CD4-positive, alpha-beta T cell (primary cell): ENCODE data around the gene TECPR2. TPM values are rescaled to one million over a fixed set of nuclear protein-coding genes. Genes with fewer than 3 reads are reported as not detected.
A peak's percentile ranks its signal among the peaks of the same experiment; 100 is the strongest.

Source experiments
- ATAC-seq: fragments of 200-7000 bp; cut with Tn5 transposase; one replicate; pipeline ENCODE4 v1.10.0; 2022; ENCODE audit warnings: mild to moderate bottlenecking; ENCODE audit not compliant: poor library complexity
- CTCF ChIA-PET: fragments of 350-600 bp; sonication (Branson Sonifier 250); formaldehyde crosslinking; loops from one replicate; lab custom pipeline; 2021; ENCODE audit warnings: antibody characterized with exemption, inconsistent platforms; lab: Charles Lee
- POLR2A ChIA-PET: fragments of 350-600 bp; sonication (Branson Sonifier 250); formaldehyde crosslinking; loops from one replicate; lab custom pipeline; 2021; ENCODE audit warnings: antibody characterized with exemption, inconsistent platforms; lab: Charles Lee
- DNase-seq, 14 experiments: peaks; one replicate each; pipeline ENCODE4 v3.0.0-alpha.2; 2013 to 2020; ENCODE audit warnings: mixed read lengths in 2 of 14
- H3K27ac ChIP-seq, 2 donors: one replicate each; pipeline versions ENCODE4 v1.5.1 to v1.7.0; 2013; ENCODE audit warnings: low read length in 2 of 2, low read depth in 1 of 2, mild to moderate bottlenecking in 1 of 2
- H3K27me3 ChIP-seq, 2 experiments: 1 replicate in 1 of 2; 2 replicates in 1 of 2; pipeline versions ENCODE4 v1.6.1 to v1.7.0; 2013; ENCODE audit warnings: low read length in 2 of 2, control low read depth in 1 of 2, mild to moderate bottlenecking in 1 of 2, moderate library complexity in 1 of 2; ENCODE audit not compliant: insufficient read depth in 2 of 2, control insufficient read depth in 1 of 2
- H3K36me3 ChIP-seq: one replicate; pipeline ENCODE4 v1.6.1; 2013; ENCODE audit warnings: low read length, control low read depth; ENCODE audit not compliant: insufficient read depth
- H3K4me1 ChIP-seq: one replicate; pipeline ENCODE4 v1.6.1; 2013; ENCODE audit warnings: low read length, control low read depth; ENCODE audit not compliant: insufficient read depth
- H3K4me3 ChIP-seq: one replicate; pipeline ENCODE4 v1.5.1; 2013; ENCODE audit warnings: mild to moderate bottlenecking, low read length, moderate library complexity
- H3K9me3 ChIP-seq, 2 experiments: 1 replicate in 1 of 2; 2 replicates in 1 of 2; pipeline versions ENCODE4 v1.6.1 to v1.7.0; 2013; ENCODE audit warnings: low read length in 2 of 2, mild to moderate bottlenecking in 2 of 2, control low read depth in 1 of 2, moderate library complexity in 1 of 2; ENCODE audit not compliant: control insufficient read depth in 1 of 2, insufficient read depth in 1 of 2
- H3K27ac Mint-ChIP-seq: one replicate; pipeline ENCODE4 v1.8.0; 2020; ENCODE audit warnings: mixed read lengths
- H3K27me3 Mint-ChIP-seq: one replicate; pipeline ENCODE4 v1.8.0; 2021; ENCODE audit warnings: mixed read lengths
- H3K36me3 Mint-ChIP-seq: one replicate; pipeline ENCODE4 v1.8.0; 2021; ENCODE audit warnings: low read depth, mixed read lengths
- H3K4me1 Mint-ChIP-seq: one replicate; pipeline ENCODE4 v1.8.0; 2021; ENCODE audit warnings: low read depth, mixed read lengths
- H3K4me3 Mint-ChIP-seq: one replicate; pipeline ENCODE4 v1.8.0; 2020; ENCODE audit warnings: mild to moderate bottlenecking, mixed read lengths
- H3K9me3 Mint-ChIP-seq: one replicate; pipeline ENCODE4 v1.8.0; 2020; ENCODE audit warnings: mixed read lengths
- CTCF ChIP-seq: fragments of 200-600 bp; IDR thresholded peaks from one replicate; pipeline ENCODE4 v1.8.0; 2022; ENCODE audit warnings: antibody characterized with exemption, mild to moderate bottlenecking
- intact Hi-C, 2 experiments: fragments of 100-400 bp; cut with DNase I in 1 of 2; cut with micrococcal nuclease in 1 of 2; formaldehyde crosslinking; loops; one replicate each; pipeline versions ENCODE4 v1.15.1 to v1.9.0; 2023 to 2025; cut with DNase I, micrococcal nuclease
- total RNA-seq, 174 experiments: library from RNA in 2 of 174; stranded (reverse) in 2 of 174; gene quantifications; one replicate each; pipeline ENCODE4 v1.2.3 and lab custom pipeline; 2021 to 2026

The TECPR2 gene
- total RNA-seq, 2 experiments from 2014 or later: 5.0 to 5.4 TPM

DNA sequence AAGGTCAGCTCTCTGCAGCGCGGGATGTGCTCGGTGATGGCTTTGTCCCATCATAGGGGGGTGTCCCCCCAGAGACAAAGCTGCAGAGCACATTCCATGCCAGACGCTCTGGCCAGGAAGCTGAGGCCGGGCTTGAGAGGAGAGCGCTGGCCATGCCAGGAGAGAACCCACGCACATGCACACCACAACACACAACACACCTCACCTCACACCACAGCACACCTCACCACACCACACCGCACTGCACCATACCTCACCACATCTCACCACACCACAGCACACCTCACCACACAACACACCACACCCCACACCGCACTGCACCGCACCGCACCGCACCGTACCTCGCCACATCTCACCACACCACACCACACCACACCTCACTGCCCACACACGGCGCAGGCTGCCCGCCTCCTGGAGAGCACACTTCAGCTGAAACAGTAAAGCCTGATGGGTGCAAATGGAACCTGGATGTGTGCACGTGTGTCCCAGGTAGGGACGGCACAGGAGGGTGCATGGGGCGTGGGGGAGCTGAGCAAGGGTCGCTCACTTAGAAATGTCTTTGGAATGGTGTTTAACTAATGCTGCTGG, 136.0 kb downstream of the TECPR2 start:
- DNase-seq (no peak), ATAC-seq (no peak)
- ChIA-PET POLR2A (no interaction called here), CTCF (no interaction called here)
- Mint-ChIP-seq H3K27me3 (no peaks in the 10 kb centered on the region), H3K4me3 (no peak overlapping the region), H3K4me1 (no peaks in the 10 kb centered on the region), H3K27ac (no peak overlapping the region), H3K36me3 (peaks cover 10% of the 10 kb centered on the region), H3K9me3 (no peaks in the 10 kb centered on the region)
- no peak overlapping the region for H3K27ac ChIP-seq
- H3K27me3 ChIP-seq: no peaks in the 10 kb centered on the region
- H3K9me3 ChIP-seq: no peaks in the 10 kb centered on the region
- TF ChIP-seq CTCF: no peak
- peaks cover 13% of the 10 kb centered on the region for H3K4me1 ChIP-seq
- intact Hi-C loops: no loop called here
- peaks cover 13% of the 10 kb centered on the region for H3K36me3 ChIP-seq
- H3K4me3 ChIP-seq: no peak overlapping the region

- Histone ChIP-seq H3K4me3 (no peak overlapping the region), H3K4me1 (peaks cover 13% of the 10 kb centered on the region), H3K27me3 (no peaks in the 10 kb centered on the region), H3K27ac (no peak overlapping the region), H3K9me3 (no peaks in the 10 kb centered on the region), H3K36me3 (peaks cover 13% of the 10 kb centered on the region)
- H3K36me3 Mint-ChIP-seq: peaks cover 10% of the 10 kb centered on the region
- H3K9me3 Mint-ChIP-seq: no peaks in the 10 kb centered on the region
- ChIA-PET CTCF (no interaction called here), POLR2A (no interaction called here)
- no peak overlapping the region for H3K27ac Mint-ChIP-seq
- DNase-seq: no peak
- no peaks in the 10 kb centered on the region for H3K27me3 Mint-ChIP-seq
- no peaks in the 10 kb centered on the region for H3K4me1 Mint-ChIP-seq
- no peak for TF ChIP-seq CTCF
- no peak overlapping the region for H3K4me3 Mint-ChIP-seq
- ATAC-seq: no peak
- intact Hi-C loops: no loop called here
Measured at GRCh38 chr14:102499401-102500157, 136.8 kb downstream of the TECPR2 start.

- Histone ChIP-seq H3K36me3 (peaks cover 13% of the 10 kb centered on the region), H3K9me3 (no peaks in the 10 kb centered on the region), H3K27ac (no peak overlapping the region), H3K4me1 (peaks cover 13% of the 10 kb centered on the region), H3K4me3 (no peak overlapping the region), H3K27me3 (no peaks in the 10 kb centered on the region)
- POLR2A ChIA-PET: no interaction called here
- DNase-seq (peak in 3 of 14 experiments; percentile 54 to 61 (median 59)), ATAC-seq (peak; percentile 78)
- Mint-ChIP-seq H3K4me1 (no peaks in the 10 kb centered on the region), H3K27me3 (no peaks in the 10 kb centered on the region), H3K9me3 (no peaks in the 10 kb centered on the region), H3K36me3 (peaks cover 10% of the 10 kb centered on the region), H3K27ac (no peak overlapping the region), H3K4me3 (no peak overlapping the region)
- TF ChIP-seq CTCF: no peak
- intact Hi-C loops: no loop called here
- CTCF ChIA-PET: no interaction called here
Measured at GRCh38 chr14:102500158-102500662, 137.5 kb downstream of the TECPR2 start.
